LNCAP (cell line): ENCODE results near the gene EPHB2.

ENCODE experiments used
- CTCF ChIP-seq: fragments of 450-650 bp; IDR thresholded peaks from 2 replicates; pipeline ENCODE4 v1.5.1; 2017; ENCODE audit warnings: mild to moderate bottlenecking

The EPHB2 gene

DNA sequence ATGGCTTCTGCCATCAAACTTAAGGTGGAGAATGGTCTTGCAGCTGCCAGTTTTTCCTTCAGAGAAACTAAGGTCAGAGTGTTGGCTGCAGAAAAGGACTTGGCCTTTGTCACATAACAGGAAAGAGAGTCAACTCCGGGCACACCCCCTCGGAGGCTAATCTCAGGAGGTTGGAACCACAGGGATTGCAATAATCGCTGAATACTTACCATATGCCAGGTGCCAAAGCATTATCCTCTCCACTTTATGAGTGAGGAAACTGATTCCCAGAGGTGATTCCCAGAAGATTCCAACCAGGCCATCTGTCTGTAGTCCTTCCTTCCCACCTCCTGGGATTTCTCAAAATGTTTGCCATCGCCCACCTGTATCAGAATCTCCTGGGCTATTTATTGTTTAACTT lies 208.0 kb downstream of the EPHB2 start:
- TF ChIP-seq CTCF = no peak

GRCh38 chr1:22919341-22920025 lies 208.8 kb downstream of the EPHB2 start:
- no peak for TF ChIP-seq CTCF

GRCh38 chr1:22920026-22920733 lies 209.5 kb downstream of the EPHB2 start:
- TF ChIP-seq CTCF = no peak

DNA sequence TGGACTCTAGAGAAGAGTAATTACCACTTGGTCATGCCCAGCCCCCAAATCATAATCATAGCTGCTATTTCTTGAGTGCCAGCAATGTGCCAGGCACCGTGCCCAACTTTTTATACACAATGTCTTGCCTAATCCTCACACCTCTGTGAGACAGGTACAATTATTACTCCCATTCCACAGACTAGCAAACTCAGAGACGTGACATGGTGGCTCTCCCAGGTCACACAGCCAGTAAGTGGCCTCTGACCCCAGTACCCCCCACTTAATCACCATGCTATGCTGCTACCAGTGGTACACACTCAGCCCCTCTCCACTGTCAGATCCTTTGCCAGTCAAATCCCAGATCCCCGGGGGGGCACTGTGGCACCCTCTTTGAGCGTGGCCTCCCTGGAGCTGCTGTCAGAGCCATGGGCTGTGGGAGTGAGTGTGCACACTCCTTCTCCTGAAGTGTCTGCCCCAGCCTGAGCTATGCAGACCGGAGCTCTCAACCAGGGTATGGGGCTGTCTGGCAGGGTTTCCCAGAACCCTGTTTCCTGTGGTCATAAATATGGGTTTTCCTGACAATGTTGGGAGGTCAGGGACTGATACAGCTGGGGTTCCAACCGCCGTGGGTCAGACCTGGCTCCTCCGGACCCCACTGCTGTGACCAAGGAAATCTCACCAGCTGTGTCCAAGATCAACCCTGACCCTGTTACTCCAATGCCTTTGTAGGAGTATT lies 210.3 kb downstream of the EPHB2 start:
- TF ChIP-seq CTCF = no peak

DNA sequence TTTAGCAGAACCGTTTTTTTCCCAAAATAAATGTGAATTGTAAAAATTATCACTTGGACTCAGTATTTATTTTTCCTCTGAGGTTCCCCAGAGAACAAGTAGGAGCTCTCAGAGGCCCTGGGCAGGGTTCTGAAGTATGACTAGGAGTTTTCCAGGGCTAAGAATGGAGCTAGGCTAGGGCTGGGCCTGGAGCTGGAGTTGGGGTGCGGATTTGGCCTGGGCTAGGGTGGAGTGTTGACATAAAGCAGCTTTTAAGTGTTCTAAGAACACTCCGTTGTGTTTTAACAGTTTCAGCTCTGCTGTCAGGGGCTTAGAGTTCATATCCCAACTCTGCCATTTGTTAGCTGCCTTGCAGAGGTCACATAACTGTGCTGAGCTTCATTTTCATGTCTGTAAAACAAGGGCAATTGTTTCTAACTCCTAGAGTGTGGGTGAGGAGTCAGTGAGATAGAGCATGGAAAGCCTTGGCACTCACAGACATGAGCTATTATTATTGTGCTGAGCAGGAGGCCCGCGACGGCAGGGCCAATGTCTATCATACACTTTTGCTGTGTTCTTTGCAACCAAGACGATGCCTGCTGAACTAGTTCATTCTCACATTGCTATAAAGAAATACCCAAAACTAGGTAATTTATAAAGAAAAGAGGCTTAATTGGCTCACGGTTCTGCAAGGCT lies 210.9 kb downstream of the EPHB2 start:
- TF ChIP-seq CTCF = no peak

DNA sequence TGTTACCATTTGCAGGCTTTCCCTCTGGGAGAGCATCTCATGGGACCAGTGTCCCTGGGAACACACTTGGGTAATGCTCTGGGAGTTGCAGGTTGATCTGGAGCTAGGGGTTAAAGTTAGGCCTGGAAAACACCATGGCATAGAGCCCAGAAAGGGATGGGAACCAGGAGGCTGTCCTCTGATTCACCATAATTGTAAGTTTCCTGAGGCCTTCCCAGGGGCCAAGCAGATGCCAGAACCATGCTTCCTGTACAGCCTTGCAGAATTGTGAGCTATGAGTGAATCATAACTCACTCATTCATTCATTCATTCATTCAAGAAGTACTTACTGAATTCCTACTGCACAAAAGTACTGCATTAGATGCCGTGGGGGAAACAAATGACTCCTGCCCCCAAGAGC lies 212.0 kb downstream of the EPHB2 start:
- no peak for TF ChIP-seq CTCF

- no peak for TF ChIP-seq CTCF
Measured at GRCh38 chr1:22925111-22925510, 214.5 kb downstream of the EPHB2 start.
